ENCODE measurements around the gene MDM1. TPM values are rescaled to one million over a fixed set of nuclear protein-coding genes. Genes with fewer than 3 reads are reported as not detected.
A peak's percentile ranks its signal among the peaks of the same experiment; 100 is the strongest.

Gene MDM1
- total RNA-seq, 1 experiment from 2014 or later = 10.1 TPM

GRCh38 chr12:68356060-68356695 lies 24.0 kb upstream of the MDM1 start:
- DNase-seq (ENCODE audit: low read depth) = no peak

GRCh38 chr12:68354977-68355541 lies 22.9 kb upstream of the MDM1 start:
- no peak for DNase-seq (ENCODE audit: low read depth)

GRCh38 chr12:68352067-68352466 lies 19.9 kb upstream of the MDM1 start:
- DNase-seq (ENCODE audit: low read depth) = peak; percentile 76

- peak; percentile 57 for DNase-seq (ENCODE audit: low read depth)
Observed at GRCh38 chr12:68350753-68351152, 18.6 kb upstream of the MDM1 start.

- peak; percentile 30 for DNase-seq (ENCODE audit: low read depth)
Observed at GRCh38 chr12:68349921-68350606, 17.9 kb upstream of the MDM1 start.

- no peak for DNase-seq (ENCODE audit: low read depth)
Observed at GRCh38 chr12:68349220-68349621, 17.1 kb upstream of the MDM1 start.

GRCh38 chr12:68348419-68348818 lies 16.3 kb upstream of the MDM1 start:
- no peak for DNase-seq (ENCODE audit: low read depth)

GRCh38 chr12:68345763-68346162 lies 13.6 kb upstream of the MDM1 start:
- DNase-seq (ENCODE audit: low read depth) = no peak

GRCh38 chr12:68344126-68344525 lies 12.0 kb upstream of the MDM1 start:
- no peak for DNase-seq (ENCODE audit: low read depth)

GRCh38 chr12:68342966-68343365 lies 10.8 kb upstream of the MDM1 start:
- no peak for DNase-seq (ENCODE audit: low read depth)

- DNase-seq (ENCODE audit: low read depth) = no peak
Observed at GRCh38 chr12:68341822-68342221, 9.7 kb upstream of the MDM1 start.

- DNase-seq (ENCODE audit: low read depth) = no peak
Observed at GRCh38 chr12:68340404-68341270, 8.5 kb upstream of the MDM1 start.

- DNase-seq (ENCODE audit: low read depth) = peak; percentile 84
Observed at GRCh38 chr12:68336889-68337303, 4.7 kb upstream of the MDM1 start.

GRCh38 chr12:68335462-68335861 lies 3.3 kb upstream of the MDM1 start:
- no peak for DNase-seq (ENCODE audit: low read depth)

GRCh38 chr12:68334132-68334531 lies 2.0 kb upstream of the MDM1 start:
- peak; percentile 36 for DNase-seq (ENCODE audit: low read depth)

GRCh38 chr12:68332728-68333630 lies 817 bp upstream of the MDM1 start:
- no peak for DNase-seq (ENCODE audit: low read depth)

- DNase-seq (ENCODE audit: low read depth) = no peak
Observed at GRCh38 chr12:68331500-68331868, 678 bp downstream of the MDM1 start.

GRCh38 chr12:68327896-68328295 lies 4.3 kb downstream of the MDM1 start:
- DNase-seq (ENCODE audit: low read depth) = no peak

GRCh38 chr12:68326716-68327115 lies 5.4 kb downstream of the MDM1 start:
- no peak for DNase-seq (ENCODE audit: low read depth)

GRCh38 chr12:68325966-68326365 lies 6.2 kb downstream of the MDM1 start:
- DNase-seq (ENCODE audit: low read depth) = no peak

- no peak for DNase-seq (ENCODE audit: low read depth)
Observed at GRCh38 chr12:68324531-68324930, 7.6 kb downstream of the MDM1 start.

All from M059J (cell line).